ENCODE measurements around the gene REV3L. TPM values are rescaled to one million over a fixed set of nuclear protein-coding genes. Genes with fewer than 3 reads are reported as not detected.

The REV3L gene
- total and polyA plus RNA-seq, 9 of the 15 experiments (the other 6 are each of a cell fraction or from before 2014, with no cell fraction given), result 5.5 to 24.4 (median 14.4) TPM

- Histone ChIP-seq H2AFZ (ENCODE audit: low read depth, low read length) (no peak overlapping the region), H3K4me1 (replicated peaks in 1 of 2; ENCODE audit: control insufficient read depth in 2 of 2, insufficient read depth in 2 of 2, low read length in 2 of 2) (peaks cover 0 to 16% of the 10 kb centered on the region in 2 experiments; a peak in 3 of 5 replicates), H3K27me3 (ENCODE audit: control insufficient read depth in 2 of 2, insufficient read depth in 2 of 2, low read length in 2 of 2) (no peaks in the 10 kb centered on the region), H3K79me2 (ENCODE audit: control insufficient read depth, insufficient read depth, low read length) (peaks cover 35% of the 10 kb centered on the region), H3K9me3 (replicated peaks; ENCODE audit: control insufficient read depth, insufficient read depth, low read depth, low read length) (no peaks in the 10 kb centered on the region), H3K9ac (ENCODE audit: insufficient read depth in 1 of 2, low read depth in 2 of 2, low read length in 2 of 2) (no peak overlapping the region), H4K20me1 (replicated peaks; ENCODE audit: control insufficient read depth, insufficient read depth, low read length) (no peaks in the 10 kb centered on the region), H3K4me2 (ENCODE audit: insufficient read depth, low read length) (no peak overlapping the region), H3K36me3 (ENCODE audit: control insufficient read depth, insufficient read depth, low read length) (peaks cover 53% of the 10 kb centered on the region), H3K4me3 (no peak overlapping the region), H3K9me1 (ENCODE audit: control insufficient read depth, insufficient read depth, low read length) (no peaks in the 10 kb centered on the region), H3K27ac (ENCODE audit: extremely low read depth, low read depth, low read length) (no peak overlapping the region)
- in situ Hi-C loops (cut with MboI) (loop anchor here (25.0 kb wide), 1 partner anchor 367 kb away; no protein-coding TSS in a partner anchor), intact Hi-C loops (cut with micrococcal nuclease) (no loop called here)
- ChIA-PET POLR2A (interaction anchor here (1.8 kb wide), 1 partner anchor 11 kb away, joined by 9 read pairs; a partner anchor contains a TSS), CTCF (ENCODE audit: low intra/inter-chr PET ratio) (no interaction called here)
- 96% methylated on average over 4 of the region's 4 CpGs for WGBS (ENCODE audit: insufficient coverage, low coverage, missing lambda C conversion rate)
- TF ChIP-seq ZSCAN29 (IDR thresholded peaks at IDR 0.05), result no peak
- no peak for TF ChIP-seq SUPT5H (IDR thresholded peaks at IDR 0.05)
- no peak for TF ChIP-seq ZNF445 (CRISPR knock-in tag; IDR thresholded peaks at IDR 0.05; ENCODE audit: low read depth)
- no peak for TF ChIP-seq POLR2AphosphoS2 (IDR thresholded peaks at IDR 0.05; ENCODE audit: low read length)
- FAIRE-seq (no peak), DNase-seq (ENCODE audit: extremely low read depth in 1 of 4, low spot score in 3 of 4) (no peak), ATAC-seq (no peak)
- BruUV-seq (replicated peaks), result no TSS peak
Measured at GRCh38 chr6:111270121-111270520, 212.9 kb downstream of the REV3L start.

DNA sequence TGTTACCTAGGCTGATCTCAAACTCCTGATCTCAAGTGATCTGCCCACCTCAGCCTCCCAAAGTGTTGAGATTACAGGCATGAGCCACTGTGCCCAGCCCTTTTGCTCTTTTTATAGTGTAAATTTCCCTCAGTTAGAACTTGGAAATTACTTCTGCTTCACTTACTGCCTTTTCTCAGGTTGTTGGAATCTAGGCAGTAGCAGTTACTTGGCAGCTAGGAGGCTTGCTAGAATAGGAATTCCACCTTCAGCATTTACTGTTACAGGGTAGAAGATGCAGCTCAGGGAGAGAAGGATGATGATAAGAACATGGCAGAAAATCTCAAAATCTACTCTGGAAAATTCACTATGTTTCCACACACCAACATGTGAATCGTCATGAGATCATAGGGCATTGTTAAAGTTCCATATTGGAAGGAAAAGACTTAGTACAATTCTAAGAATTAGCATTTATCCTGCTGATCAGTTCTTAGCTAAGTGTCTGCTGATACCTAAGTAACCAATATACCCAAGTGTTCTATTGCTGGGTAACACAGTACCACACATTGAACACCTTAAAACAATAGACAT, 213.5 kb downstream of the REV3L start:
- H3K79me2 ChIP-seq (ENCODE audit: control insufficient read depth, insufficient read depth, low read length), result peaks cover 35% of the 10 kb centered on the region
- no peak for FAIRE-seq
- ChIA-PET CTCF (ENCODE audit: low intra/inter-chr PET ratio) (no interaction called here), POLR2A (interaction anchor here (1.8 kb wide), 1 partner anchor 10 kb away, joined by 9 read pairs; a partner anchor contains a TSS)
- H3K9ac ChIP-seq (ENCODE audit: insufficient read depth in 1 of 2, low read depth in 2 of 2, low read length in 2 of 2), result no peak overlapping the region
- H3K4me2 ChIP-seq (ENCODE audit: insufficient read depth, low read length), result no peak overlapping the region
- no peaks in the 10 kb centered on the region for H4K20me1 ChIP-seq (replicated peaks; ENCODE audit: control insufficient read depth, insufficient read depth, low read length)
- no peaks in the 10 kb centered on the region for H3K9me3 ChIP-seq (replicated peaks; ENCODE audit: control insufficient read depth, insufficient read depth, low read depth, low read length)
- BruUV-seq (replicated peaks), result no TSS peak
- H3K4me1 ChIP-seq (replicated peaks in 1 of 2; ENCODE audit: control insufficient read depth in 2 of 2, insufficient read depth in 2 of 2, low read length in 2 of 2), result peaks cover 4 to 17% of the 10 kb centered on the region in 2 experiments; a peak in 3 of 5 replicates
- no peak overlapping the region for H2AFZ ChIP-seq (ENCODE audit: low read depth, low read length)
- no peak for ATAC-seq
- no peak overlapping the region for H3K4me3 ChIP-seq
- H3K27ac ChIP-seq (ENCODE audit: extremely low read depth, low read depth, low read length), result no peak overlapping the region
- WGBS (ENCODE audit: insufficient coverage, low coverage, missing lambda C conversion rate), result 96% methylated on average over 1 of the region's 1 CpG
- H3K27me3 ChIP-seq (ENCODE audit: control insufficient read depth in 2 of 2, insufficient read depth in 2 of 2, low read length in 2 of 2), result no peaks in the 10 kb centered on the region
- no peaks in the 10 kb centered on the region for H3K9me1 ChIP-seq (ENCODE audit: control insufficient read depth, insufficient read depth, low read length)
- in situ Hi-C loops (cut with MboI) (loop anchor here (25.0 kb wide), 1 partner anchor 368 kb away; no protein-coding TSS in a partner anchor), intact Hi-C loops (cut with micrococcal nuclease) (no loop called here)
- DNase-seq (ENCODE audit: extremely low read depth in 1 of 4, low spot score in 3 of 4), result no peak
- H3K36me3 ChIP-seq (ENCODE audit: control insufficient read depth, insufficient read depth, low read length), result peaks cover 50% of the 10 kb centered on the region; the same call in 2 of the 3 replicates
- no peak for TF ChIP-seq MYBL2 (IDR thresholded peaks at IDR 0.05; ENCODE audit: low read depth)
- no peak for TF ChIP-seq MYBL2 (CRISPR knock-in tag; IDR thresholded peaks at IDR 0.05; ENCODE audit: borderline replicate concordance)
- TF ChIP-seq FIP1L1 (IDR thresholded peaks at IDR 0.05; ENCODE audit: low read depth, low read length, poor library complexity, severe bottlenecking), result no peak
- no peak for TF ChIP-seq EGR1 (conservative IDR thresholded peaks at IDR 0.05)
- TF ChIP-seq RBFOX2 (IDR thresholded peaks at IDR 0.05; ENCODE audit: low read depth, low read length), result no peak
- no peak for TF ChIP-seq TOE1 (IDR thresholded peaks at IDR 0.05; ENCODE audit: borderline replicate concordance)
- no peak for TF ChIP-seq TOE1 (CRISPR knock-in tag; IDR thresholded peaks at IDR 0.05; ENCODE audit: borderline replicate concordance, low read depth)
- TF ChIP-seq ZNF830 (CRISPR knock-in tag; IDR thresholded peaks at IDR 0.05), result no peak
- TF ChIP-seq, protein P1, sequence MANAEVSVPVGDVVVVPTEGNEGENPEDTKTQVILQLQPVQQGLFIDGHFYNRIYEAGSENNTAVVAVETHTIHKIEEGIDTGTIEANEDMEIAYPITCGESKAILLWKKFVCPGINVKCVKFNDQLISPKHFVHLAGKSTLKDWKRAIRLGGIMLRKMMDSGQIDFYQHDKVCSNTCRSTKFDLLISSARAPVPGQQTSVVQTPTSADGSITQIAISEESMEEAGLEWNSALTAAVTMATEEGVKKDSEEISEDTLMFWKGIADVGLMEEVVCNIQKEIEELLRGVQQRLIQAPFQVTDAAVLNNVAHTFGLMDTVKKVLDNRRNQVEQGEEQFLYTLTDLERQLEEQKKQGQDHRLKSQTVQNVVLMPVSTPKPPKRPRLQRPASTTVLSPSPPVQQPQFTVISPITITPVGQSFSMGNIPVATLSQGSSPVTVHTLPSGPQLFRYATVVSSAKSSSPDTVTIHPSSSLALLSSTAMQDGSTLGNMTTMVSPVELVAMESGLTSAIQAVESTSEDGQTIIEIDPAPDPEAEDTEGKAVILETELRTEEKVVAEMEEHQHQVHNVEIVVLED (CRISPR knock-in tag; IDR thresholded peaks at IDR 0.05), result no peak
- TF ChIP-seq SMAD3 (CRISPR knock-in tag; conservative IDR thresholded peaks at IDR 0.05), result no peak
- no peak for TF ChIP-seq ZNF57 (CRISPR knock-in tag; IDR thresholded peaks at IDR 0.05)
- TF ChIP-seq NFXL1 (CRISPR knock-in tag; IDR thresholded peaks at IDR 0.05), result no peak
- no peak for TF ChIP-seq HDAC1 (IDR thresholded peaks at IDR 0.05)
- TF ChIP-seq LEF1 (IDR thresholded peaks at IDR 0.05), result no peak
